ENCODE data around the gene STAG3. TPM values are rescaled to one million over a fixed set of nuclear protein-coding genes. Genes with fewer than 3 reads are reported as not detected.
"Not testable (repeated sequence)": the region's sequence is repeated elsewhere in the genome, so short reads cannot be mapped to it uniquely, and the experiment has no call there.

STAG3 gene
- total RNA-seq, 2 donors from 2014 or later: 1.8 to 37.6 TPM

DNA sequence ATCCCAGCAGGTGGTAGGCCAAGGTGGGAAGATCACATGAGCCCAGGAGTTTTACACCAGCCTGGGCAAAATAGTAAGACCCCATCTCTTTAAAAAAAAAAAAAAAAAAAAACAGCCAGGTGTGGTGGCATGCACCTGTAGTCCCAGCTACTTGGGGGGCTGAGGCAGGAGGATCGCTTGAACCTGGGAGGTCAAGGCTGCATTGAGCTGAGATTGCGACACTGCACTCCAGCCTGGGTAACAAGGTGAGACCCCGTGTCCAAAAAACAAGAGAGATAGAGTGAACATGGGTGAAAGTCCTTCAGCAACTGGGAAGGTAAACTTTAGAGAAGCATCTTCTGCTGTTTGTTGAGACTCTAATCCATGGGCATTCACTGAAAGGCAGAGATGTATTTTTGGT lies 35.3 kb upstream of the STAG3 start:
- Histone ChIP-seq H3K9me3 (no peaks in the 10 kb centered on the region), H3K27me3 (replicated peaks; ENCODE audit: insufficient read depth) (no peaks in the 10 kb centered on the region), H3K36me3 (no peaks in the 10 kb centered on the region), H3K27ac (no peak overlapping the region), H3K4me3 (no peak overlapping the region), H3K4me1 (replicated peaks) (no peaks in the 10 kb centered on the region)
- WGBS: 97% methylated on average over 3 of the region's 3 CpGs
- DNase-seq (ENCODE audit: low spot score): no peak
- intact Hi-C loops (cut with DNase I): no loop called here
- TF ChIP-seq POLR2AphosphoS5 (IDR thresholded peaks at IDR 0.05) (no peak), POLR2A (IDR thresholded peaks at IDR 0.05) (no peak)
- TF ChIP-seq, protein P1, sequence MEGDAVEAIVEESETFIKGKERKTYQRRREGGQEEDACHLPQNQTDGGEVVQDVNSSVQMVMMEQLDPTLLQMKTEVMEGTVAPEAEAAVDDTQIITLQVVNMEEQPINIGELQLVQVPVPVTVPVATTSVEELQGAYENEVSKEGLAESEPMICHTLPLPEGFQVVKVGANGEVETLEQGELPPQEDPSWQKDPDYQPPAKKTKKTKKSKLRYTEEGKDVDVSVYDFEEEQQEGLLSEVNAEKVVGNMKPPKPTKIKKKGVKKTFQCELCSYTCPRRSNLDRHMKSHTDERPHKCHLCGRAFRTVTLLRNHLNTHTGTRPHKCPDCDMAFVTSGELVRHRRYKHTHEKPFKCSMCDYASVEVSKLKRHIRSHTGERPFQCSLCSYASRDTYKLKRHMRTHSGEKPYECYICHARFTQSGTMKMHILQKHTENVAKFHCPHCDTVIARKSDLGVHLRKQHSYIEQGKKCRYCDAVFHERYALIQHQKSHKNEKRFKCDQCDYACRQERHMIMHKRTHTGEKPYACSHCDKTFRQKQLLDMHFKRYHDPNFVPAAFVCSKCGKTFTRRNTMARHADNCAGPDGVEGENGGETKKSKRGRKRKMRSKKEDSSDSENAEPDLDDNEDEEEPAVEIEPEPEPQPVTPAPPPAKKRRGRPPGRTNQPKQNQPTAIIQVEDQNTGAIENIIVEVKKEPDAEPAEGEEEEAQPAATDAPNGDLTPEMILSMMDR (IDR thresholded peaks at IDR 0.05): no peak

DNA sequence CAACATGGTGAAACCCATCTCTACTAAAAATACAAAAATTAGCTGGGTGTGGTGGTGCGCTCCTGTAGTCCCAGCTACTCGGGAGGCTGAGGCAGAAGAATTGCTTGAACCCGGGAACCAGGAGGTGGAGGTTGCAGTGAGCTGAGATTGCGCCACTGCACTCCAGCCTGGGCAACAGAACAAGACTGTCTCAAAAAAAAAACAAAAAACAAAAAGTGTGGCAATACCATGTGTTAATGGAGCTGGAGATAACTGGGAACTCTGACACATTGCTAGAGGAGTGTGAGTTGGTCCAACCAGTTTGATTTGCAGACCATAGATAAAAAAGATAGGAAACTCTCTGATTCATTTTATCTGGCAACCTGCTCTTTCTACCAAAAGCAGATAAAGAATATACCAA lies 31.4 kb upstream of the STAG3 start:
- H3K4me3 ChIP-seq; H3K27ac ChIP-seq; H3K4me1 ChIP-seq (replicated peaks); H3K9me3 ChIP-seq; H3K27me3 ChIP-seq (replicated peaks; ENCODE audit: insufficient read depth); DNase-seq (ENCODE audit: low spot score); H3K36me3 ChIP-seq; intact Hi-C loops (cut with DNase I): not testable (repeated sequence)
- WGBS: 92% methylated on average over 4 of the region's 4 CpGs

DNA sequence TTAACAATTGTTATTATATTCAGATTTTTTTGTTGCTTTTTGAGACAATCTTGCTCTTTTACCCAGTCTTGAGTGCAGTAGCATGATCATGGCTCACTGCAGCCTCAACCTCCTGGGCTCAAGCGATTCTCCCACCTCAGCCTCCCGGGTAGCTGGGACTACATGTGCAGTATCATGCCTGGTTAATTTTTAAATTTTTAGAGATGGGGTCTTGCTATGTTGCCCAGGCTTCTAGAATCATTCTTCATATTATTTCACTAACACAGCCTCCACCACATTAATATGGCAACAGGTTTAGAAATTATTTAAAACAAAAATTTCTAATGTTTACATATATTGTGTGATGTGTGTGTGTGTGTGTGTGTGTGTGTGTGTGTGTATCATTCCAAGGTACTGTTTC lies 30.4 kb upstream of the STAG3 start:
- H3K36me3 ChIP-seq: no peaks in the 10 kb centered on the region
- intact Hi-C loops (cut with DNase I): no loop called here
- 95% methylated on average over 2 of the region's 2 CpGs for WGBS
- no peaks in the 10 kb centered on the region for H3K9me3 ChIP-seq
- no peak for DNase-seq (ENCODE audit: low spot score)
- H3K27me3 ChIP-seq (replicated peaks; ENCODE audit: insufficient read depth): no peaks in the 10 kb centered on the region
- no peak overlapping the region for H3K4me3 ChIP-seq
- H3K4me1 ChIP-seq (replicated peaks): peaks cover 5% of the 10 kb centered on the region
- H3K27ac ChIP-seq: no peak overlapping the region
- TF ChIP-seq POLR2A (IDR thresholded peaks at IDR 0.05) (no peak), POLR2AphosphoS5 (IDR thresholded peaks at IDR 0.05) (no peak)
- TF ChIP-seq, protein P1 (IDR thresholded peaks at IDR 0.05): no peak

DNA sequence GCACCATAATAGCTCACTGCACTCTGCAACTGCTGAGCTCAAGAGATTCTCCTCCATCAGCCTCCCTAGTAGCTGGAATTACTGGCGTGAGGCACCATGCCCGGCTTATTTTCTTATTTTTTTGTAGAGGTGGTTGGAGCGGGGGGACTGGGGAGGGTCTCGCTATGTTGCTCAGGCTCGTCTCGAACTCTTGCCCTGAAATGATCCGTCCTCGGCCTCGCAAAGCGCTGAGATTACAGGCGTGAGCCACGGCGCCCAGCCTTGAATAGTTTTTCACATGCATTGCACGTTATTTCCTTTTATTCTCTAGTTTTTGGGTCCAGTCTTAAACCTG lies 29.5 kb upstream of the STAG3 start:
- Histone ChIP-seq H3K27me3 (replicated peaks; ENCODE audit: insufficient read depth) (no peaks in the 10 kb centered on the region), H3K27ac (peak overlapping the region; percentile 66 to 73), H3K4me1 (replicated peaks) (peaks cover 5% of the 10 kb centered on the region), H3K4me3 (peak overlapping the region; percentile 24 to 62), H3K9me3 (no peaks in the 10 kb centered on the region), H3K36me3 (no peaks in the 10 kb centered on the region)
- intact Hi-C loops (cut with DNase I): no loop called here
- TF ChIP-seq POLR2A (IDR thresholded peaks at IDR 0.05): no peak
- TF ChIP-seq, protein P1 (IDR thresholded peaks at IDR 0.05): no peak
- WGBS: 10% methylated on average over 14 of the region's 14 CpGs
- DNase-seq (ENCODE audit: low spot score): no peak

DNA sequence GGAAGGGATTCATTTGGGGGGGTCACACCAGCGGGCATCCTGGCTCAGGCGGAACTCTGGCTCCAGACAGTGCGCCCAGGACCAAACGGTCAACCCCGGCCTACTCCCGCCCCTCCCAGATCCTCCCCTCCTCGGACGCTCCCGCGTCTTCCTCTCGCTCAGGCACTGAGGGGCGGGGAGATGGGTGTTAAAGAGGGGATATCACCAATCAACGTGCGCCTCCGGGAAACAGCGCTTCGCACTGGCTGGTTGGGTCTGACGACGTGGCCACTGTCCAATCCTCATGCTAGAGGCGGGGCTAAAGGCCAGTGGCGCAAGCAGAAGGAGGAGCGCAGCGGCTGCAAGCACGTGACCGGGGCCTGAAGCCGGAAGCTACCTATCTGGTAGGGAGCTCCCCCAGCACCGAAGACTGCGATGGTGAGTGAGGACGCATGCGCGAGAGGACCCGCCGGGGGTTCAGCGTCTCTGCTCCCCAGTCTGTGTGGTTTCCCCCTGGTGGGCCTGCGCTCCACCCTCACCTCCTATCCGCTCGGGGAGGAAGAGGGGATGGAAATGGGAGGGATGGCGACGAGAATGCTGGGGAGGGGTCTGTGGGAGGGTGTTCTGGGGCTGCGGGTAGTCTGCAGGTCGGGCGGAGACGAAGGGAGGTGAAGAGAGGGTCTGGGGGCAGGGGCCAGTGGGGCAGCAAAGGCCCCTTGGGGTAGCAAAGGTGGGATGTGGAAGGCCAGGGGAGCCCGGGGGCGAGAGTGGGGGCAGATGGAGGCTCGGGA lies 29.0 kb upstream of the STAG3 start, which contains the start of gene LAMTOR4:
Gene LAMTOR4, plus strand, starts transcription at position 360 of the 770 bp plus-strand sequence. Its CDS starts 55 bp downstream, at position 415.
- peak; percentile 100 for DNase-seq (ENCODE audit: low spot score)
- H3K27ac ChIP-seq: peak within 1 kb of the TSS; percentile 72 to 82
- H3K9me3 ChIP-seq: no peaks in the 10 kb centered on the region
- no peaks in the 10 kb centered on the region for H3K27me3 ChIP-seq (replicated peaks; ENCODE audit: insufficient read depth)
- TF ChIP-seq POLR2AphosphoS5 (IDR thresholded peaks at IDR 0.05): peak; percentile 100
- TF ChIP-seq POLR2A (IDR thresholded peaks at IDR 0.05): peak; percentile 82
- TF ChIP-seq, protein P1 (IDR thresholded peaks at IDR 0.05): no peak
- H3K4me1 ChIP-seq (replicated peaks): peaks cover 5% of the 10 kb centered on the region
- H3K36me3 ChIP-seq: no peaks in the 10 kb centered on the region
- H3K4me3 ChIP-seq: peak within 1 kb of the TSS; percentile 61 to 62
- under 1% methylated on average over 30 of the region's 46 CpGs for WGBS
- intact Hi-C loops (cut with DNase I): no loop called here

All from prostate gland (tissue), 2 donors.